NCI-H2081 (cell line): Measurements from ENCODE around the gene MED7.

Experiments
- DNase-seq, 2 experiments: peaks; one replicate each; lab custom pipeline; 2025; lab: John Stamatoyannopoulos, UW

MED7 gene

DNA sequence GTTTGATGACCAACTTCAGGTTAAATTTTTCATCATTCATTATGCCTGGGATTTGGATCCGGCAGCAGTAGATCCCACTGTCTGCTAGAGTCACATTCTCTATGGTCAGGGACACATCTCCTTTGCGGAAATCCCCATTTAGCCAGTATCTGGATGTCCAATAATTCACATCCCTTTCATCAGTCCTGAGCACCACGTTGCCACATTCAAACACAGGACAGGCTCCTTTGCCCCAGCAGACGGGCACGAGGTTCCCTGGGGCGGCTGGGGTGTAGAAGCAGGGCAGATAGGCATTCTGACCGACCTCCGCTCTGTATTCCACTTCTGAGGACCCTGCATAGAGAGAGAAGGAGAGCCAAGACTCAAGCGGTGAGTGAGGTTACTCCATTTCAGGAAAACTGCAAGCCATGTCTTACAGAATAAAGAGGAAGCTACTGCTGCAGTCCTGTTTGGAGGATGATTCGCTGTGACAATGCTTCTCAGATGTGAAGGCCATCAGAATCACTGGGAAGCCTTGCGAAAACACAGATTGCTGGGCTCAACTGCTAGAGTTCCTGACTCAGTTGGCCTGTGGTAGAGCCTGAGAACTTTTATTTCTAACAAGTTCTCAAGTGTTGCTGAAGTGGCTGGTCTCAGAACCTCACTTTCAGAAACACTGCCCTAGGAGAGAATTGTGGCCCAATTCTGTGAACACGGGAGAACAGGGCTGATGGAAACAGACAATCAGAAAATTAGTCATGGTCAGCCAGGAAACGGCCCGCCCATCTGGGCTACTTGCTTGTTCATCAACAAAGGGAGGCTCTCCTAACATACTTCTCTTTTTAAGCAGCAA, 35.8 kb downstream of the MED7 start:
- no peak for DNase-seq

DNA sequence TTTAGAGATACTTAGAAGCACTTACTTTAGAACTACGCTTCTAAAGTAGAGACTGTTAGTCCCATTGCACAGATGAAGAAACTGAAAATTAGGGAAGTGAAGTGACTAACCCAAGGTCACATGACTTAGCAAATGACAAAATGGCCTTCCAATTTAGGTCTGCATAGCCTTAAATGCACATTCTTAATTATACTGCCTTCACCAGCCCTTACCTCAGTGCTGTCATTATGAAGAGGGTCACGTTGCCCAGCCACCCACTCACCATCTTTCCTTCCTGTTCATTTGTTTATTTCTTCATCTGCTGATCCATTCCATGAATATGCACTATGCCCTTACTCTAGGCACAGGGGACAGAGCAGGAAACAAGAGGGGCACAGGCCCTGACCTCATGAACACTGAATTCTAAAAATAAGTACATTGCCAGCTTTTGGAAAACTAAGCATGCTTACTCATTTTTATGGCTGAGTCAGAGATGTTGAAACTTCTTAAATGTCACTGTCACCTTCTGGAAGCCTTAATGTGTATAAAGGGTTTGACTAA, 42.5 kb downstream of the MED7 start:
- DNase-seq: no peak

DNA sequence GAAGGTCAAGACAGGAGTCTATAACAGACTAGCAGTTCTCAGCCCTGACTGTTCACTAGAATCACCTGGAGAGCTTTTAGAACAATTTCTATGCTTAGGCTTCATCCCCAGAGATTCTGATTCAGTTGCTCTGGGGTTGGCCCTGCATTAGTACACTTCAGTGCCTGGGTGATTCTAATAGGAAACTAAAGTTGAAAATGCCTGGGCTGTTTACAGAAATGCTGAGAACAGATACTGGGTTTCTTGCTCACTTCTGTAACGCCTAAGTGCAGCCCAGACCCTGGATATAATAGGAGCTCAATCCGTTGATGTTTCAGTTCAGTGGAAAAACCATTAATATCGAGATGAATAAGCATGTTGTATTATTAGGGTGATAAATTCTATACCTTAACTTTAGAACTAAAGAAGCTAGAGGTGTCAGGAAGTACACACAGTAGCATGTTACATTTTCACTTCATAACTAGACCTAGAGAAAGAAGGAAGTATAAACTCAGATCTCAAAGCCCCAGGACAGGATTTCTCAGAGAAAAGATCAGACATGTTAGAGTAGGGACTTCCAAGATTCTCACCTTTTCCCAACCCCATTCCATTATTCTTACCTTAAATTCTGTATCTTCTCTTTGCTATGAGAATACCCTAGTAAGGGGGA, 54.2 kb downstream of the MED7 start:
- DNase-seq: no peak
